ENCODE results near the gene HSPA1A.

- TF ChIP-seq, protein P1, sequence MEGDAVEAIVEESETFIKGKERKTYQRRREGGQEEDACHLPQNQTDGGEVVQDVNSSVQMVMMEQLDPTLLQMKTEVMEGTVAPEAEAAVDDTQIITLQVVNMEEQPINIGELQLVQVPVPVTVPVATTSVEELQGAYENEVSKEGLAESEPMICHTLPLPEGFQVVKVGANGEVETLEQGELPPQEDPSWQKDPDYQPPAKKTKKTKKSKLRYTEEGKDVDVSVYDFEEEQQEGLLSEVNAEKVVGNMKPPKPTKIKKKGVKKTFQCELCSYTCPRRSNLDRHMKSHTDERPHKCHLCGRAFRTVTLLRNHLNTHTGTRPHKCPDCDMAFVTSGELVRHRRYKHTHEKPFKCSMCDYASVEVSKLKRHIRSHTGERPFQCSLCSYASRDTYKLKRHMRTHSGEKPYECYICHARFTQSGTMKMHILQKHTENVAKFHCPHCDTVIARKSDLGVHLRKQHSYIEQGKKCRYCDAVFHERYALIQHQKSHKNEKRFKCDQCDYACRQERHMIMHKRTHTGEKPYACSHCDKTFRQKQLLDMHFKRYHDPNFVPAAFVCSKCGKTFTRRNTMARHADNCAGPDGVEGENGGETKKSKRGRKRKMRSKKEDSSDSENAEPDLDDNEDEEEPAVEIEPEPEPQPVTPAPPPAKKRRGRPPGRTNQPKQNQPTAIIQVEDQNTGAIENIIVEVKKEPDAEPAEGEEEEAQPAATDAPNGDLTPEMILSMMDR (IDR thresholded peaks at IDR 0.05), result no peak
- no peak for TF ChIP-seq POLR2A (IDR thresholded peaks at IDR 0.05)
Measured at GRCh38 chr6:31811645-31812044, 3.7 kb upstream of the HSPA1A start.

All from testis (tissue), 2 donors.